ENCODE results near the gene RALGAPB. TPM values are rescaled to one million over a fixed set of nuclear protein-coding genes. Genes with fewer than 3 reads are reported as not detected.

Gene RALGAPB
- total RNA-seq, result 16.2 and 17.8 TPM in 2 replicates

GRCh38 chr20:38472513-38473366 lies at the start of gene RALGAPB:
TSS of gene RALGAPB (plus strand) at chr20:38472843. CDS start at chr20:38488433, 15,590 bp downstream.

GRCh38 chr20:38434770-38435554 lies 37.7 kb upstream of the RALGAPB start, which contains the start of gene SNHG17:
TSS of gene SNHG17 (minus strand) at chr20:38435328.

GRCh38 chr20:38581013-38581412 lies 108.4 kb downstream of the RALGAPB start, which contains the start of gene ADIG:
TSS of gene ADIG (plus strand) at chr20:38581197. CDS start at chr20:38581251, 54 bp downstream.

GRCh38 chr20:38601216-38602184 lies 128.9 kb downstream of the RALGAPB start, which contains the start of gene ARHGAP40:
TSS of gene ARHGAP40 (plus strand) at chr20:38601809.

Other genes starting within 250 kb of the RALGAPB start
- gene KIAA1755, start 212.1 kb upstream of the RALGAPB start, total RNA-seq, result 1.9 and 4.1 TPM in 2 replicates
- gene BPI, start 168.7 kb upstream of the RALGAPB start, total RNA-seq, result not detected in 2 replicates
- gene LBP, start 126.4 kb upstream of the RALGAPB start, total RNA-seq, result 0.20 and 1.7 TPM in 2 replicates
- 8.4 and 10.1 TPM in 2 replicates for gene SNHG17, start 37.5 kb upstream of the RALGAPB start, total RNA-seq
- gene ADIG, start 108.4 kb downstream of the RALGAPB start, total RNA-seq, result not detected in 2 replicates
- gene ARHGAP40, start 129.0 kb downstream of the RALGAPB start, total RNA-seq, result not detected in 2 replicates